Heart left ventricle (tissue), 13 donors: ENCODE data around the gene MCF2L.
"Not testable (repeated sequence)": the region's sequence is repeated elsewhere in the genome, so short reads cannot be mapped to it uniquely, and the experiment has no call there.

ENCODE experiments used
- CTCF ChIP-seq, 12 donors: fragments of 200-600 bp; sonication (generic) in 4 of 12; IDR thresholded peaks; one replicate each; pipeline versions ENCODE4 v1.5.0 to v1.8.0; 2018 to 2022; ENCODE audit warnings: antibody characterized with exemption in 12 of 12, mild to moderate bottlenecking in 5 of 12
- POLR2A ChIP-seq, 2 donors: fragments of 450-650 bp; IDR thresholded peaks; one replicate each; pipeline ENCODE4 v1.6.1; 2017; ENCODE audit warnings: antibody characterized with exemption in 2 of 2, mild to moderate bottlenecking in 2 of 2, moderate library complexity in 2 of 2
- donor health status: ischemic (EF 13 %, LVEDD 7.1; RV severe dilation, severe dysfunction).
- donor health status: DM: no; HTN: yes; CAD: no.
- donor health status: DM: no; HTN: no; CAD: no.
- donor health status: ischemic (EF 25% LVEDD 6.9; RV normal size, moderate dysfunction).
- donor health status: ischemic (EF 25% LVEDD 5.7; RV mildly dilated, moderate dysfunction).
- donor health status: ischemic (EF 35%, LVEDD 5.7; RV mildly dilated, moderate dysfunction).
- donor health status: nonischemic (EF 11% LVEDD 7.7; RV severe dilation, severe dysfunction).
- donor health status: DM: yes; HTN: yes; CAD: no.
- donor health status: PGD.
- donor health status: ischemic (EF 29% LVEDD 5.4; RV normal size, mild dysfunction).
- donor health status: nonischemic (EF 23%, LVEDD 6.1; RV moderate dilation, normal function).

DNA sequence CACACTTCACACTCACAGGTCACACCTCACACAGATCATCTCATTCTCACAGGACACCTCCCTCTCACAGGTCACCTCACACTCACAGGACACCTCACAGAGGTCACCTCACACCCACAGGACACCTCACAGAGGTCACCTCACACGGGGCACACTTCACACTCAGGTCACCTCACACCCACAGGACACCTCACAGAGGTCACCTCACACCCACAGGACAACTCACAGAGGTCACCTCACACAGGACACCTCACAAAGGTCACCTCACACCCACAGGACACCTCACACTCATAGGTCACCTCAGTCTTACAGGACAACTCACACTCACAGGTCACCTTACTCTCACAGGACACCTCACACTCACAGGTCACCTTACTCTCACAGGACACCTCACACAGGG, 143.5 kb downstream of the MCF2L start:
- not testable (repeated sequence) for TF ChIP-seq CTCF, POLR2A (IDR thresholded peaks at IDR 0.05)
